H9 (cell line): ENCODE results near the gene SLC38A3. TPM values are rescaled to one million over a fixed set of nuclear protein-coding genes. Genes with fewer than 3 reads are reported as not detected.
"Not testable (repeated sequence)": the region's sequence is repeated elsewhere in the genome, so short reads cannot be mapped to it uniquely, and the experiment has no call there.

Experiments used
- DNase-seq: peaks from one replicate; pipeline ENCODE4 v3.0.0-alpha.2; 2017
- H2AFZ ChIP-seq: one replicate; pipeline ENCODE4 v1.6.1; 2013; ENCODE audit warnings: mild to moderate bottlenecking, low read length, control low read depth, moderate library complexity
- H2AK5ac ChIP-seq: 2 replicates; pipeline ENCODE4 v1.6.1; 2013; ENCODE audit warnings: low read length, control low read depth, mixed read lengths; ENCODE audit not compliant: insufficient read length
- H2BK120ac ChIP-seq: one replicate; pipeline ENCODE4 v1.6.1; 2013; ENCODE audit warnings: low read depth, mild to moderate bottlenecking, low read length, control low read depth, inconsistent platforms; ENCODE audit not compliant: poor library complexity, severe bottlenecking
- H2BK12ac ChIP-seq: 2 replicates; pipeline ENCODE4 v1.6.1; 2013; ENCODE audit warnings: low read length, control low read depth, mixed read lengths, low read depth; ENCODE audit not compliant: insufficient read length
- H2BK15ac ChIP-seq: 2 replicates; pipeline ENCODE4 v1.6.1; 2013; ENCODE audit warnings: low read depth, low read length, control low read depth
- H2BK20ac ChIP-seq: one replicate; pipeline ENCODE4 v1.6.1; 2013; ENCODE audit warnings: low read depth, mild to moderate bottlenecking, low read length, control low read depth, inconsistent platforms; ENCODE audit not compliant: poor library complexity, severe bottlenecking
- H2BK5ac ChIP-seq: 2 replicates; pipeline ENCODE4 v1.6.1; 2013; ENCODE audit warnings: low read length, control low read depth, mixed read lengths; ENCODE audit not compliant: insufficient read length
- H3K14ac ChIP-seq: 2 replicates; pipeline ENCODE4 v1.6.1; 2013; ENCODE audit warnings: low read length, control low read depth; ENCODE audit not compliant: insufficient read depth
- H3K18ac ChIP-seq: 2 replicates; pipeline ENCODE4 v1.6.1; 2013; ENCODE audit warnings: low read depth, mild to moderate bottlenecking, mixed read lengths, low read length, control low read depth; ENCODE audit not compliant: insufficient read length
- H3K23ac ChIP-seq: 2 replicates; pipeline ENCODE4 v1.6.1; 2013; ENCODE audit warnings: low read length, control low read depth, mixed read lengths, low read depth; ENCODE audit not compliant: insufficient read length
- H3K23me2 ChIP-seq: 2 replicates; pipeline ENCODE4 v1.6.1; 2013; ENCODE audit warnings: low read depth, mild to moderate bottlenecking, mixed read lengths, low read length, control low read depth; ENCODE audit not compliant: insufficient read length, poor library complexity, severe bottlenecking
- H3K27ac ChIP-seq: 2 replicates; pipeline ENCODE4 v1.5.1; 2013; ENCODE audit warnings: low read length, control low read depth, mixed read lengths, low read depth; ENCODE audit not compliant: insufficient read length
- H3K27me3 ChIP-seq: 2 replicates; pipeline ENCODE4 v1.6.1; 2013; ENCODE audit warnings: low read length, control low read depth, inconsistent platforms; ENCODE audit not compliant: insufficient read depth
- H3K4ac ChIP-seq: 2 replicates; pipeline ENCODE4 v1.6.1; 2013; ENCODE audit warnings: low read depth, mild to moderate bottlenecking, control low read depth, inconsistent platforms, low read length, moderate library complexity
- H3K4me1 ChIP-seq: 2 replicates; pipeline ENCODE4 v1.6.1; 2013; ENCODE audit warnings: low read length, control low read depth, inconsistent platforms; ENCODE audit not compliant: insufficient read depth
- H3K4me2 ChIP-seq: 2 replicates; pipeline ENCODE4 v1.6.1; 2013; ENCODE audit warnings: low read length, control low read depth, mixed read lengths; ENCODE audit not compliant: insufficient read length, insufficient read depth
- H3K56ac ChIP-seq: 2 replicates; pipeline ENCODE4 v1.6.1; 2013; ENCODE audit warnings: low read depth, mild to moderate bottlenecking, mixed read lengths, low read length, control low read depth; ENCODE audit not compliant: insufficient read length
- H3K79me1 ChIP-seq: 2 replicates; pipeline ENCODE4 v1.6.1; 2013; ENCODE audit warnings: low read depth, mild to moderate bottlenecking, moderate library complexity, low read length, control low read depth, inconsistent platforms; ENCODE audit not compliant: insufficient read depth, poor library complexity, severe bottlenecking
- H3K79me2 ChIP-seq: 2 replicates; pipeline ENCODE4 v1.6.1; 2013; ENCODE audit warnings: low read length, control low read depth, inconsistent platforms; ENCODE audit not compliant: insufficient read depth
- H3K9ac ChIP-seq: 2 replicates; pipeline ENCODE4 v1.6.1; 2013; ENCODE audit warnings: low read length, control low read depth, mixed read lengths; ENCODE audit not compliant: insufficient read length; ENCODE audit errors: extremely low read depth
- H3K9me3 ChIP-seq: one replicate; pipeline ENCODE4 v1.6.1; 2013; ENCODE audit warnings: low read depth, low read length, inconsistent platforms; ENCODE audit not compliant: control insufficient read depth
- H3T11ph ChIP-seq: one replicate; pipeline ENCODE4 v1.6.1; 2013; ENCODE audit warnings: mild to moderate bottlenecking, low read length, control low read depth, inconsistent platforms
- H4K20me1 ChIP-seq: one replicate; pipeline ENCODE4 v1.6.1; 2013; ENCODE audit not compliant: control insufficient read depth, insufficient read length, insufficient read depth
- H4K5ac ChIP-seq: 2 replicates; pipeline ENCODE4 v1.6.1; 2013; ENCODE audit warnings: low read depth, mild to moderate bottlenecking, mixed read lengths, low read length, control low read depth; ENCODE audit not compliant: insufficient read length
- H4K8ac ChIP-seq: replicated peaks from 2 replicates; pipeline ENCODE4 v1.6.1; 2013; ENCODE audit warnings: low read length, control low read depth, mixed read lengths, low read depth; ENCODE audit not compliant: insufficient read length
- H4K91ac ChIP-seq: 2 replicates; pipeline ENCODE4 v1.6.1; 2013; ENCODE audit warnings: low read depth, mild to moderate bottlenecking, moderate library complexity, mixed read lengths, low read length, control low read depth; ENCODE audit not compliant: insufficient read length
- H3K27ac Mint-ChIP-seq, 3 experiments: 2 replicates in 2 of 3; 3 replicates in 1 of 3; pipeline ENCODE4 v1.8.0; 2020 to 2021; ENCODE audit warnings: mixed read lengths in 3 of 3, mild to moderate bottlenecking in 1 of 3, moderate library complexity in 1 of 3
- H3K27me3 Mint-ChIP-seq: 2 replicates; pipeline ENCODE4 v1.8.0; 2021; ENCODE audit warnings: low read depth, mild to moderate bottlenecking, moderate library complexity, mixed read lengths
- H3K36me3 Mint-ChIP-seq, 3 experiments: 2 replicates in 2 of 3; 3 replicates in 1 of 3; pipeline ENCODE4 v1.8.0; 2020 to 2021; ENCODE audit warnings: low read depth in 3 of 3, mixed read lengths in 3 of 3; ENCODE audit not compliant: insufficient read depth in 1 of 3
- H3K4me1 Mint-ChIP-seq, 2 experiments: 2 replicates each; pipeline ENCODE4 v1.8.0; 2020; ENCODE audit warnings: mixed read lengths in 2 of 2
- H3K4me3 Mint-ChIP-seq, 2 experiments: 2 replicates in 1 of 2; 3 replicates in 1 of 2; pipeline ENCODE4 v1.8.0; 2020 to 2021; ENCODE audit warnings: mild to moderate bottlenecking in 2 of 2, mixed read lengths in 2 of 2, moderate library complexity in 1 of 2
- H3K9me3 Mint-ChIP-seq, 2 experiments: 2 replicates in 1 of 2; 3 replicates in 1 of 2; pipeline ENCODE4 v1.8.0; 2020; ENCODE audit warnings: mild to moderate bottlenecking in 2 of 2, mixed read lengths in 2 of 2, moderate library complexity in 1 of 2
- CTCF ChIP-seq: fragments of 200-600 bp; sonication (generic); conservative IDR thresholded peaks from 3 replicates; pipeline ENCODE4 v1.8.0; 2021; ENCODE audit warnings: antibody characterized with exemption, mild to moderate bottlenecking
- WGBS: extraction: QIAGEN DNeasy Blood & Tissue Kit; methylation state at CpG from one replicate; pipeline ENCODE4 v1.1.7; 2013; ENCODE audit warnings: missing lambda C conversion rate, low lambda C conversion rate, mixed read lengths; ENCODE audit not compliant: insufficient read length; ENCODE audit errors: extremely low coverage; 5-methylcytosine and 5-hydroxymethylcytosine counted together
- total RNA-seq: library from RNA; stranded (reverse); gene quantifications from 2 replicates; pipeline ENCODE4 v1.2.1, GENCODE V29; 2021

SLC38A3 gene
- total RNA-seq, 1 experiment from 2014 or later, result 1.4 TPM

- H3K27me3 Mint-ChIP-seq, result peaks cover 30% of the 10 kb centered on the region
- no peak overlapping the region for H3K56ac ChIP-seq
- WGBS, result no CpG with 5 or more reads among the region's 13 CpGs
- no peak overlapping the region for H3K4me2 ChIP-seq
- H2BK5ac ChIP-seq, result no peak overlapping the region
- peak overlapping the region in 1 of 2 experiments; percentile 21; a peak in 3 of 5 replicates for H3K4me3 Mint-ChIP-seq
- no peak overlapping the region for H3K4ac ChIP-seq
- no peaks in the 10 kb centered on the region for H3K79me1 ChIP-seq
- peaks cover 1% of the 10 kb centered on the region for H3K23me2 ChIP-seq
- no peaks in the 10 kb centered on the region for H3K9me3 ChIP-seq
- H2BK15ac ChIP-seq, result no peak overlapping the region
- H2BK20ac ChIP-seq, result no peak overlapping the region
- H3T11ph ChIP-seq, result no peak overlapping the region
- no peak overlapping the region for H3K23ac ChIP-seq
- H4K8ac ChIP-seq, result no peak overlapping the region
- no peak overlapping the region for H2AK5ac ChIP-seq
- DNase-seq, result peak; percentile 63
- H4K20me1 ChIP-seq, result peaks cover 3% of the 10 kb centered on the region
- H3K36me3 Mint-ChIP-seq, result no peaks in the 10 kb centered on the region
- TF ChIP-seq CTCF, result no peak
- no peak overlapping the region for H2BK12ac ChIP-seq
- H3K27me3 ChIP-seq, result peaks cover 7% of the 10 kb centered on the region; the same call in 1 of the 2 replicates
- H3K79me2 ChIP-seq, result no peaks in the 10 kb centered on the region
- H2BK120ac ChIP-seq, result no peak overlapping the region
- H3K4me1 ChIP-seq, result no peaks in the 10 kb centered on the region
- 0 out of 2 replicates have a peak overlapping the region, but pooled peaks have one; percentile 4 for H3K14ac ChIP-seq
- H4K5ac ChIP-seq, result no peak overlapping the region
- no peak overlapping the region for H3K9ac ChIP-seq
- no peak overlapping the region for H3K27ac ChIP-seq
- H2AFZ ChIP-seq, result no peak overlapping the region
- H3K4me1 Mint-ChIP-seq, result peaks cover 25 to 30% of the 10 kb centered on the region in 2 experiments
- H3K27ac Mint-ChIP-seq, result peak overlapping the region in 2 of 3 experiments; percentile 44 to 61; a peak in 2 of 7 replicates
- H3K18ac ChIP-seq, result no peak overlapping the region
- no peaks in the 10 kb centered on the region; a peak in 1 of 5 replicates for H3K9me3 Mint-ChIP-seq
- no peak overlapping the region for H4K91ac ChIP-seq
Observed at GRCh38 chr3:50210510-50211367, 5.7 kb downstream of the SLC38A3 start.

- Mint-ChIP-seq H3K4me1 (peaks cover 25 to 29% of the 10 kb centered on the region in 2 experiments), H3K4me3 (peak overlapping the region in 1 of 2 experiments; percentile 53; a peak in 1 of 5 replicates), H3K27me3 (peaks cover 24% of the 10 kb centered on the region)
- H3K27ac Mint-ChIP-seq, H2BK120ac ChIP-seq, H4K8ac ChIP-seq, H3K4me1 ChIP-seq, H2AFZ ChIP-seq, H3K4ac ChIP-seq, H3T11ph ChIP-seq, H2BK5ac ChIP-seq, H2BK20ac ChIP-seq, H3K14ac ChIP-seq, H3K79me1 ChIP-seq, H3K18ac ChIP-seq, H4K5ac ChIP-seq, H3K27me3 ChIP-seq, H3K36me3 Mint-ChIP-seq, H3K4me2 ChIP-seq, H3K79me2 ChIP-seq, H3K9me3 Mint-ChIP-seq, H2AK5ac ChIP-seq, H2BK12ac ChIP-seq, H4K20me1 ChIP-seq, DNase-seq, H2BK15ac ChIP-seq, H4K91ac ChIP-seq, H3K56ac ChIP-seq, H3K9ac ChIP-seq, H3K27ac ChIP-seq, H3K9me3 ChIP-seq, H3K23me2 ChIP-seq, H3K23ac ChIP-seq: not testable (repeated sequence)
- WGBS, result no CpG with 5 or more reads among the region's 5 CpGs
Observed at GRCh38 chr3:50211368-50211717, 6.3 kb downstream of the SLC38A3 start.
